DMS153 (cell line): ENCODE data around the gene STXBP1.
"Not testable (repeated sequence)": the region's sequence is repeated elsewhere in the genome, so short reads cannot be mapped to it uniquely, and the experiment has no call there.

Source experiments
- DNase-seq: peaks from one replicate; lab custom pipeline; 2025; lab: John Stamatoyannopoulos, UW

STXBP1 gene

DNA sequence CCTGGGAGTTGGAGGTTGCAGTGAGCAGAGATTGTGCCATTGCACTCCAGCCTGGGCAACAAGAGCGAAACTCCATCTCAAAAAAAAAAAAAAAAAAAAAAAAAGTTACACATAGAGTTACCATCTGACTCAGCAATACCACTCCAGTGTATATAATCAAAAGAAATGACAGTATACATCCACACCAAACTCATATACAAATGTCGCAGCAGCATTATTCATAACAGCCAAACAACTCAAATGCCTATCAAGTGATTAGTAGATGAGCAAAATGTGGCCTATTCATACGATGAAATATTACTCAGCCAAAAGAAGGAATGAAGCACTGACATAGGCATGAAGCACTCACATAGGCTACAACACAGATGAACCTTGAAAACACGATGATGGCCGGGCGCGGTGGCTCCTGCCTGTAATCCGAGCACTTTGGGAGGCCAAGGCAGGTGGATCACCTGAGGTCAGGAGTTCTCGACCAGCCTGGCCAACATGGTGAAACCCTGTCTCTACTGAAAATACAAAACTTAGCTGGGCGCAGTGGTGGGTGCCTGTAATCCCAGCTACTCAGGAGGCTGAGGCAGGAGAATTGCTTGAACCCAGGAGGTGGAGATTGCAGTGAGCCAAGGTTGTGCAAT is 9.4 kb downstream of the STXBP1 start:
- DNase-seq: not testable (repeated sequence)

DNA sequence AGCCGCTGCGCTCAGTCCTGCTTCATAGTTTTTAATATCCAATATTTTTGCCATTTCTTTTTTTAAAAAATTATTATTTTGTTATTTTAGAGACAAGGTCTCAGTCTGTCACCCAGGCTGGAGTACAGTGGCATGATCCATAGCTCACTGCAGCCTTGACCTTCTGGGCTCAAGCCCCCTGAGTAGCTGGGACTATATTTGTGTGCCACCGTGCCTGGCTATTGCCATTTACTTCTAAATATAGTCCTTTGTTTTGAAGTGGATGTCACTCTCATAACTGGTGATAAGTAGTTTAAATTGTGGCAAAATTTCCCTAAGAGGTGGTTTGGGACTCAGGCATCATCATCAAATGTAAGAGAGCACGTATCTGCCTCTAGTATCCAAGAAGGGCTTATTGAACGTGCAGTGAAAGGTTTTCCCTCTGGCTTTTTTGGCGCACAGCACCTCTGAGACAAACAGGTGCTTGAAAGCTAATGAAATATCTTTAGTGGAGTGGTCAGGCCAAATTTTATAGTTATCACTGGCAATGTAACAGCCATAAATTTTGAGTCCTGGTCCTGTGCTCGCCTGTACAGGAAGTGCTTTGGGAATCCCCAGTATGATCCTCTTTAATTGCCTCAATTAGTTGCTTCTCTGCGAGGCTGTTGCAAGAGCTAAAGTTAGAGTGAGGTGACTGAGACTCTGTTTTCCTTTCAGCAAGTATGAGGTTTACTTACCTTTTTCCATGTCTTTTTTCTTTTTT is 14.8 kb downstream of the STXBP1 start:
- DNase-seq: peak; percentile 35

DNA sequence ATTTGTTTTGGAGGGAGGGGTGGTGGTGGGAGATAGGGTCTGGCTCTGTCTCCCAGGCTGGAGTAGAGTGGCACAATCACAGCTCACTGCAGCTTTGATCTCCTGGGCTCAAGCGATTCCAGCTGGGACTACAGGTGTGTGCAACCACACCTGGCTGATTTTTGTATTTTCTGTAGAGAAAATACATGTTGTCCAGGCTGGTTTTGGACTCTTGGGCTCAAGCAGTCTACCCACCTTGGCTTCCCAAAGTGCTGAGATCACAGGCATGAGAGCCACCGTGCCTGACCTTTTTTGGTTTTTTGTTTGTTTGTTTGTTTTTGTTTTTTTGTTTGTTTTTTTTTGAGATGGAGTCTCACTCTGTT is 15.4 kb downstream of the STXBP1 start:
- no peak for DNase-seq

DNA sequence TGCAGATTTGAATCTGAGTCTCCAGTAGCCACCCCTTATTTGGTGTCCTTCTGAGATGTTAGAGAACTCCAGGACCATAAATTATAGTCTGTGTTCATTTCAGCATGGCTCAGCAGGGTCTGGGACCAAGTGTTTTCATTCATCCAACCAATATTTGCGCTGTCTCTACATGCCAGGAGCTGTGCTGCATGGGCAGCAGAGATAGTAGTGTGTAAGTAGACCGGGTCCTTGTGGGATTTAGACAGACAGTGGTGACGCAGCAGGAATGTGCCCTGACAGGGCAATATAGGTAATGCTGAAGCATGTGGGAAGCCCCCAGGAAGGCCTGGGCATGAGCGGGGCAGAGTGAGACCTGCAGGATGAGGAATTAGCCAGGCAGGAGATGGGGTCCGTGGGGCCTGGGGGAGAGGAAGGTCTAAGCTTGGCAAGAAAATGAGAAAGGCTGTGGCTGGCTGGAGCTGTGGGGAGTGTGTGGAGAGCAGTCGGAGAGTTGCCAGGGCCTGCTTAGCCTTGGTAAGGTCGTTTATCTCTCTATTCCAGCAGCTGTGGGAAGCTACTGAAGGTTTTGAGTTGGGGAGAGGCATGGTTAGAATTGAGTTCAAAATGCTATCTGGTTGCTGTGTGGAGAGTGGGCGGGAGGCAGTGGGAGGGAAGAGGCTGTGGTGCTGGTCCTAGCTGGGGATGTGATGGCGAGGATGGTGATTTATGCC is 16.8 kb downstream of the STXBP1 start:
- DNase-seq: no peak

DNA sequence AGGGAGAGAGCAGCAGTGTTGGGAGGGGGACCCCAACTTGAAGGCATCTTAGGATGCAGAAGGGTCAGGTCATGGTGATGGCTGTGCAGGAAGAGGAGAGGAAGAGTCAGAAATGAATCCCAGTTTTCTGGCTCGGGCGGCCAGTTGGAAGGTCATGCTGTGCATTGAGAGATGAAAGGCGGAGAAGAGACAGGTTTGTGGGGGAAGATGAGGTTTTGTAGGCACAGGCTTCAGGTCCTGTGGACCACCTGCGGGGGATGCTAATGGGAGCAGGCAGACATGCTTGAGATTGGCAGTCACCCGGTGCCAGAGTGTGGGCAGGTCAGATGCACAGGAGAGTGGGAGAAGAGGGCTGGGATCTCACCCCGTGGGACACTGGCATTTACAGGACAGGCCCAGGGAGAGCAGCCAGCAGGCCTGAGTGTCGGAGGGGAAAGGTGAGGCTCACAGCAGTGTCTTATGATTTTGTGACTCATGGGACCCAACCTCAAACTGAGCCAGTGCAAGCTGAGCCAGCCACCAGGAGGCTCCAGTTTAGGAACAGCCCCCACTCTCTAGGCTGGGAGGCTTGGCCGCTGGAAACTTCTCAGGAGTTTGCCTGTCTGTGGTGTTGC is 17.5 kb downstream of the STXBP1 start:
- DNase-seq: no peak

DNA sequence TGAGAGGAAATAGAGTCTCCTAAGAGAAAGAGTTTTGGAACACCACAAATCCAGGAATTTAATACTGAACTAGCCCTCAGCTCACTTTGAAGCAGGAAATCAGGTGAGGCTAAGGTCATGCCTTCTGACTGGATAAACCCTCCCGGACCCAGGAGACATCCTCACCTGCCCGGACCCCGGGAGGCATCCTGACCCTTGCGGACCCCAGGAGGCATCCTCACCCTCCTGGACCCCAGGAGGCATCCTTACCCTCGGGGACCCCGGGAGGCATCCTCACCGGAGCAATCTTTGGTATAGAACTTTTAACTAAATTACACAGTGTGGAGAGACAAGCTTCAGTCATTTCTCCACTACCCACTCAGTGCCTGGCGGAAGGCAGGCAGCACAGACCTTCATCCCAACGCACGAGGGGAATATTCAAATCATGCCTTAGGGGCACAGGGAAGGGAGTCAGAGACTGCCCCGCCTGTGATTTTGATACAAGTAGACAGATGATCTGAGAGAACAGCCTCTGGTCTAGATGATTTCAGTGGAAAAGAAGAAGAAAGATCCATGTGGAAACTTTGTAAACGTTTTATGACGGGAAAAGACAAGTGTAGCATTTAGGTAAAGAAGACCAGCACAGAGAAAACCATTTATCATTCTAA is 21.3 kb downstream of the STXBP1 start:
- DNase-seq: no peak

DNA sequence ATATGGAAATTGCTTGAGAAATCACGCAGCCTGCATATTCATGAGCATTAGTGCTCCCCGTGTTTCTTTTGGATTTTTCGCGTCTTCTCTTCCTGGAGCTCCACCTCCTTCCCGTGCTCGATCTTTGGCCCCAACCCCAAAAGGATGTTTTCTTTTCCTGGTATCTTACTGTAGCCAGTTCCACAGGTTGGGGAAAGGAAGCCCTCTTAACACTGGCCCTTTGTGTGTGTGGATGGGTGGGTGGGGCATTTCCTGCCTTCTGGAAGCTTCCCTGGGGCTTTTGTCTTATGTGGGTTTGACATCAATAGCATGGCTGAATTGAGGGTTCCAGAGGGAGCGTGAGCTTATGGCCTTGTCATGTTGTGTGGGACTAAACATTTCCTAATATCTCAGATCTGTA is 21.9 kb downstream of the STXBP1 start:
- peak; percentile 51 for DNase-seq

DNA sequence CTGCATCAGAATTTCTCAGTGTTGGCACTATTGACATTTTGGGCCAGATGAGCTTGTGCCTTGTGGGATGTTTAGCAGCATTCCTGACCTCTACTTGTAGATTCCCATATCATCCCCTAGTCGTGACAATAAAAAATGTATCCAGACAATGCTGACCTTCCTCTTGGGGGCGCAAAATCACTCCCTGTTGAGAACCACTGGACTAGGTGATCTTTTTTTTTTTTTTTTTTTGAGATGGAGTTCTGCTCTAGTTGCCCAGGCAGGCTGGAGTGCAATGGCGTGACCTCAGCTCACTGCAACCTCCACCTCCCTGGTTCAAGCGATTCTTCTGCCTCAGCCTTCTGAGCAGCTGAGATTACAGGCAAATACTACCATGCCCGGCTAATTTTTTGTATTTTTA is 22.6 kb downstream of the STXBP1 start:
- no peak for DNase-seq

DNA sequence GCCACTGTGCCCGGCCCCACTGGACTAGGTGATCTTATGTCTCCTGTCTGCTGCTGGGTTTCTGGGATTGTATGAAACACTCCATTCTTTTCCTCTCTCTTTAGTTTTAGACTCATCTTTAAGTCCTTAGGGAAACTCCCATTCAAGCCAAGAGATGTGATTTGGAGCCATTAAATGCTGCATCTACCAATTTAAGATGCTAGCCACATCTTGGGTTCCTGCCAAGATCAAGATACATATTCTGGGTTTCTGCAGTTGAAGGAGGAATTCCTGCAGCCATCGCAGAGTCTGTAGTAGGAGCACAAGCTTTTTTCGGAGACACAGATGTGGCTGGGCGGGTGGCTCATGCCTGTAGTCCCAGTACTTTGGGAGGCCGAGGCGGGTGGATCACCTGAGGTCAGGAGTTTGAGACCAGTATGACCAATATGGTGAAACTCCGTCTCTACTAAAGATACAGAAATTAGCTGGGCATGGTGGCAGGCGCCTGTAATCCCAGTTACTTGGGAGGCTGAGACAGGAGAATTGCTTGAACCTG is 23.2 kb downstream of the STXBP1 start:
- no peak for DNase-seq

DNA sequence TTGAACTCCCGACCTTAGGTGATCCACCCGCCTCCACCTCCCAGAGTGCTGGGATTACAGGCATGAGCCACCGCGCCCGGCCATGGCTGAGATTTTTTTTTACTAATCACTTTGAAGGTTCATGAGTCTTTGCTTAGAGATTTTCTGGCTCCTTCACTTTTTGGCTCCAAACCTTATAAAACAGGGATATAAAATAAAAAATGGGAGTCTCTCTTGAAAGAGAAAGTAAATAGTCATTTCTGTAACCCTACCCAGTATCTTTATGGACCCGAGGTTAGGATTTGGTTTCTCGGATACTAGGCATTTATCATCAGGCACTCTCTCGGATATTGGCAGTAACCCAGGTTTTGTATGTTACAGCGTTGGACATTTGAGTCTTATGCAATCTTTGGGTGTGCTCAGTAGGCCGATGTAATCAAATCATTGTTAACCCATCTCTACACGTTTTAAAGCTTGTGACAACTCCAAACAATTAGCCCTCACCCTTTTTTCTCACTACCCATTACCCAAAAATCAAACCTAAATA is 25.3 kb downstream of the STXBP1 start:
- DNase-seq: peak; percentile 43

DNA sequence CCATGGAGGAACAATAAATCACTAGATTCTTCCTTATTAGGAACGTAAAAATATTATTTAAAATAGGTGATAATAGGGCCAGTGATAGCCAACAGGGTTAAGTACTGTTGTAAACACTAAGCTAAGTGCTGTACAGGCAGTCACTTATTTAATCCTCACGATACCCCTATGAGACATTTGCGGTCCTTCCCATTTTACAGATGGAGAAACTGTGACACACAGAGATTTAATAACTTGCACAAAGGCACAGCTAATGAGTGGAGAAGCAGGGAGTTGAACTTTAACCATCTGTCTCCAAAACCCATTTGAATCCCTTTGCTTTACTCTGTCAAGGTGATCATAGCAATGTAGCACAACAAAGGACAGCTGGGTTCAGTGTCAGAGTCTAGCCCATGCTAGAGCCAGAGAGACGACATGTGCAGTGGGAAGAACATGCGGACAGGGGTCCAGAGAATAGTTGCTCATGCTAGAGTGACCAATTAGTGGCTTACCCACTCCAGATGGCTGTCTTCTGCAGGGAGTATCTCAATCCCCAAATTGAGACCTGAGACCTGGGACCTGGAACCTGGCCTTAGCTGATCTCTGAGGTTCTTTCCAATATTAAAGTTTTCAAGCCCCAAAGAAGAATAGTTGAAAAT is 28.9 kb downstream of the STXBP1 start:
- DNase-seq: no peak

DNA sequence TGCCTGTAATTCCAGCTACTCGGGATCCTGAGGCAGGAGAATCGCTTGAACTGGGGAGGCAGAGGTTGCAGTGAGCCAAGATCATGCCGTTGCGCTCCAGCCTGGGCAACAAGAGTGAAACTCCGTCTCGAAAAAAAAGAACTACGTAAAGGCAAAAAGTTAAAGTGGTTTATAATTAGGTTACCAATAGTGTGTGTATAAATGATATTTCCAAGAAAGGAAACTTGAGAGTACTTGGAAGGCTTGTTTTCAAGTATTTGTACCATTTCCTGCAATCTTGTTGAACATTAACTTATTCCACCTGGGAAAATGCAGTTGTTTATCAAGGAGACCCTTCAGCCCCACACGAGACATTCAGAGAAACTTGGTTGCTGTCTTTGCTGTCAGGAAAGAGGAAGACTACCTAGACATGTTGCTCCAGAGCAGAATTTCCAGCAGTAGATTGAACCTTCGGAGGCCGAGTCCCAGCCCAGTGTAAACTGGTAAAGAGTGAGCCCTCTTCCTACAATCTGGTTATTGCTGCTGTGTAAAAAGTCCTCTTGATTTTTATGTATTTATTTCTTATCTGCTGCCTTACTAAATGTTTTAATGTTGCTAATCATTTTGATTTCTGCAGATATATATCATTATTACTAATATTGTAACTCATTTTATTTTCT is 30.1 kb downstream of the STXBP1 start:
- no peak for DNase-seq

DNA sequence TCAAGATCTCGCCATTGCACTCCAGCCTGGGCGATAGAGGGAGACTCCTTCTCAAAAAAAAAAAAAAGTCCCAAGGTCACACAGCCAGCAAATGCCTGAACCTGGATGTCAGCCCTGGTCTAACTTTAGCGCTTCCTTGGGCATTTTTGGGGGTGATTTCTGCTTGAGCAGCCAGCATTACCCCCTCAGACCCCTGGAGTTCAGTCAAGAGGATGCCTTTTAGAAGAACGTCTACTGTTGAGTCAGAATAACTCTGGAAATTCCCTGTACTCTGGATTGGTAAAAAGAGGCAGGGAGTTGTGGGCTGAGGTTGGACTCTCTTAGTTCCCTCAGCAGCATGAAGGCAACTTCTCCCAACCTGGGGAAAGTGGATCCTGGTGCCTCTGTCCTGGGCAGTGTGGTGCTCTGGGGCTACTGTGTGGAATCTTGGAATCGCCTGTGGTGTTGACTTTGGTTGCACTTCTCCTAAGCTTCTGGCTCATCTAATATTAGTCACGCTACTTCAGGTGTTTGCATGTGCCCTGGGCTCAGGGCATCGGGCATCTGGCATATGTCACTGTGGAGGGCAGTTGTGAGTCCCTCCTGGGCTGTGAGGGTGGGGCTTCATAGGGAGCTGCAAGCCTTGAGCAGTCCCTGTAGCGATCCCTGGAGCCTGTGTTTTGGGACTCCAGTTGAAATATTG is 32.2 kb downstream of the STXBP1 start:
- no peak for DNase-seq

DNA sequence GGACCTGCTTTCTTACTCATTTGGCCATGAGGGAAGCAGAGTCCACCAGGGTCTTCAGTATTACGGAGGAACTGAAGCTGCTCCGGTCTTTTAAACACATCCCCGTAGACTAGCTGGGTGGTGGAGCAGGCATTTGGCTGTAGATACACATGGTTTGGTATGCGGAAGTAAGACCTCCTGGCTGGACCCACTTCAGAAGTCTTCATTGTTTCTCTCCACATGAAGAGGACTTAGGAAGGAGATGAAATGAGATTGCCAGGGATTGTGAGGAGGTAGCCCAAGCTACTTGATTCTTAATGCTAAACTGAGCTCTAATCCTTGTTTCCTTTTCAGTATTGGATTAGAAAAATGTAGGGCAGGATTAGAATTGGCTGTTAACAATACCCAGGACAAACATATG is 32.9 kb downstream of the STXBP1 start:
- DNase-seq: no peak

DNA sequence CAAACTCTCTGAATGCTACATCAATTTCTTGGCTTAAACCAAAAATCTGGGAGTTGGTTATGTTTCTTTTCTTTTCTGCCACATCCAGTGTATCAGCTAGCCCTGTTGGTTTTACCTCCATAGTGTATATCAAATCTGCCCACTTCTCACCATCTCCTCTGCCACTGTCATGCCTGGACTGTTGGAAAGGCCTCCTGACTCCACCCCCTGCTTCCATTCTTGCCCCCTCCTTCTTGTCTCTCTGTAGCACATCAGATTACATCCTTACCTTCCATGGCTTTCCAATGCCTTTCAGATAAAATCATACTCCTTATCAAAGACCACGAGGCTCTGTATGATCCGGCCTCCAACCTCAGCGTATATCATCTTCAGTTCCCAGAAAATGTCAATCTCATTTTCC is 35.4 kb downstream of the STXBP1 start:
- DNase-seq: no peak

DNA sequence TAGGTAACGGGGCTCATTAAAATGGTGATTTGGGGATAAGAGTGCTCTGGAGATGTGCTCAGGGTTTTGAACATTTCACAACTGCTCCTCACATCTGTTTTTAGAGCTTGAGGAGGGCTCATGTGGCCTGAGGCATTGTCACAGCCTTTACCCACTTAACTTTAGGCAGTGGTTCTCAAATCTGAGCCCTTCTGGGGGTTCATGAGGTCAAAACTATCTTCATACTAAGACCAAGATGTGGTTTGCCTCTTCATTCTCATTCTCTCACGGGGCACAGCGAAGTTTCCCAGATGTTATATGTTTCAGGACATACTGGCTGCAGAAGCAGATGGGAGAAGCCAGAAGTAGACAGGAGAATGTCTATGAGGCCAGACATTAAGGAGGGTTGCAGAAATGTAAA is 38.4 kb downstream of the STXBP1 start:
- no peak for DNase-seq

DNA sequence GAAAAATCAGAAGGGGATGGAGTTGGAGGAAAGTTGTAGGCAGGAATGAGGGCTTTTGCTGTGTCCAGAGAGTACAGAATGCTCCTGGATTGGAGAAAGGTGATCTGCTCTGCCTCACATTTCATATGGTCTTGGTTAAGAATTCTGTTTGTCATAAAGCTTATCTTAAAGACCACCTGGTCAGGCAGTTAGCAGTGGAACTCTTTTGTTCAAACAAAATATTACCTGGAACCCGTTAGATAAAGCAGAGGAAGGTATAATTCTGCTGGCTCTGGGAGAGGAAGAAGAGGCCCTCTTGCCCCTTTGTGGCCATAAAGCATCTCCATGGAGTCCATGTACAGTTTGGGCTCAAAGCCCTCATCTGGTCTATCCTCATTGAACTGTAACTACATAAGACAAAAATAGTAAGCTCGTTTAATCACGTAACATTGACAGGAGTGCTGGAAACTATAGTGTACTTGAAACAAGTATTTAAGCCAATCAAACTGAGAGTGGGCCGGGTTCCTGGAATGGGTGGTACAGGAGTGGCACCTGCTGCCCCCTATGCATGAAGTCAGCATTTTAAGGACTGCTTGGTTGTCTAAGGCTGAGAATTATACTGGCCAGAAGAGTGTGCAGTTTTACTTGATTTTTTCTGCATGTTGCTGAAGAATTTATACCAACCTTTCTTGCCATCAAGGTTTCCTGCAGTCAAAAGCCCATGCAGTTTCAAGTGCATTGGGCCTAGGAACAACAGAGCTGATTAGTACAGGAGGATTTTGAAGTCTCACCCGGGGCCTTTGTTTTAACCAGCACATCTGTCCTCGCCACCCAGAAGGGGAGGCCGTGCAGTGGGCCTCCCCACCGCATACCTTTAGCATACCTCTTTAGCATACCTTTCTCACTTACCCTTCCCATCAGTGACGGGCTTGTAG is 39.9 kb downstream of the STXBP1 start:
- DNase-seq: no peak

DNA sequence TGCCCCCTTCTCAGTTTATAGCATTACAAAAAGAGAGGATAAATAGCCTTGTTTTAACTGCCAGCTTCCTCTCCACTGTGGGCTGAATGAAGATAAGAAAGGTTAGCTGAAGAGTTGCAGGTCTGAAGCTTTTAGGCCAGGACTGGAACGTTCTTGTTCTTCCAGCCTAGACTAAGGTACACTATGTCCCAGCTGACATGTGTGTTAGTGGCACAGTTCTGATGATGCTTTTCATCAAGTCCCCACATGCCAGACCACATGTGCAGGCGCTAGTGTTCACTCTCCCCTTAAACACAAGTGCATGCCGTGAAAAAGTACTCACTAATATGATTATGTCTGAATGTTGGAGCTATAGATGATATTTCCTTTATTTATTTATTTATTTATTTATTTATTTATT is 40.7 kb downstream of the STXBP1 start:
- no peak for DNase-seq

DNA sequence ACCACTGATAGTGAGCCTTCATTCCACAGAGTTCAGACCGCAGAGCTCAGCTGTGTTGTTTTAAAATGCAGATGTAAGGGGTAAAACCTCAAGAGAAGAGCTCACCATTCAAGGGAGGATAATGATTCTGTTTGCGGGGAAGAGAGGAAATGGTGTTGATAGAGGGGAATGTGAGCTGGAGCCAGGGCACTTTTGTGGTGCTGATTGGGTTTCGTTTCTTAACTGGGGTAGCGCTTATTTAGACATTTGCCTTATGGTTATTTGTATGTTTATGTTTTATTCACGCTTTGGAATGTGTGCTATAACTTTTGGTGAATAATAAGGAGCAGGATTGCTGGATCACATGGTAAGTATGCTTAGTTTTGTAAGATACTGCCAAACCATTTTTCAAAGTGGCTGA is 42.5 kb downstream of the STXBP1 start:
- DNase-seq: no peak
